Lower lobe of right lung (tissue), 2 donors: Measurements from ENCODE around the gene UST. TPM values are rescaled to one million over a fixed set of nuclear protein-coding genes. Genes with fewer than 3 reads are reported as not detected.
A peak's percentile ranks its signal among the peaks of the same experiment; 100 is the strongest.
"Not testable (repeated sequence)": the region's sequence is repeated elsewhere in the genome, so short reads cannot be mapped to it uniquely, and the experiment has no call there.

Experiments
- ATAC-seq, 2 donors: fragments of 200-7000 bp; cut with Tn5 transposase; one replicate each; pipeline ENCODE4 v1.9.1; 2020 to 2022; ENCODE audit warnings: mild to moderate bottlenecking in 2 of 2, moderate library complexity in 2 of 2
- DNase-seq: peaks from one replicate; pipeline ENCODE4 v3.0.0-alpha.2; 2020
- H3K27ac ChIP-seq: fragments of 200-600 bp; one replicate; pipeline ENCODE4 v1.8.0; 2022
- H3K27me3 ChIP-seq: fragments of 200-600 bp; one replicate; pipeline ENCODE4 v1.8.0; 2022; ENCODE audit warnings: low read depth
- H3K36me3 ChIP-seq: fragments of 200-600 bp; one replicate; pipeline ENCODE4 v1.8.0; 2022; ENCODE audit warnings: mild to moderate bottlenecking
- H3K4me1 ChIP-seq: fragments of 200-600 bp; one replicate; pipeline ENCODE4 v1.8.0; 2022
- H3K4me3 ChIP-seq: fragments of 200-600 bp; one replicate; pipeline ENCODE4 v1.8.0; 2022; ENCODE audit warnings: mild to moderate bottlenecking
- H3K9me3 ChIP-seq: fragments of 200-600 bp; one replicate; pipeline ENCODE4 v1.8.0; 2022
- CTCF ChIP-seq: fragments of 200-600 bp; IDR thresholded peaks from one replicate; pipeline ENCODE4 v1.8.0; 2022; ENCODE audit warnings: antibody characterized with exemption, mild to moderate bottlenecking
- intact Hi-C: fragments of 100-400 bp; cut with DNase I; formaldehyde crosslinking; loops from one replicate; pipeline ENCODE4 v1.11.0; 2022
- total RNA-seq: library from RNA; stranded (reverse); fragmentation: NEBNext Ultra II Directional; extraction: Animal tissue kit (Norgen Biotek cat#: 25700); gene quantifications from one replicate; pipeline ENCODE4 v1.2.1, GENCODE V29; 2021
- donor health status: DM: no; HTN: yes; CAD: no; lungs with severe emphysema.

Gene UST
- total RNA-seq, 1 donor from 2014 or later = 11.8 TPM

DNA sequence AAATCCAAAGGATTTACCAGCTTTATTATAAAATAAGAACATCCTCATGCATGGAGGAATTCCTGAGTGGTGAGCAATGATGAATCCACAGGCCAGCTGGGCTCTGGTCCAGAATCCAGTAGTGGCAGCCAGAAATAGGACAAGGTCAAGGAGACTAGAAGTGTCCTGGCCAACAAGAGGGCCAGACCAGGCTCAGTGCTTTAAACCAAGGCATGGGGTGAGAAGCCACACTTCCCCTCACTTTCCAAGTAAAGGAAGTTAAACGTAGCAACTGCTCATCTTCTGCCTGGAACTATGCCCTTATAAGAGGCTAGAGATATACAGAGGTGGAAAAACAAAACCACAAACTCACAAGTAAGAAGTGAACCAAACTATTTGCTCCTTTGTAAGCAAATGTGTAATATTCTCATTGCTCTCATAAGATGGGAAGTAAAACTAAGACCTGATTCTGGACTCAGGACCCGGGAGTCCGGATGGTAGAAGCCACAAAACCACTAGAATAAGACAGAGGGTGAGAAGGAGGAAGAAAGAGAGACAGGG lies 253.2 kb downstream of the UST start:
- H3K27me3 ChIP-seq = no peaks in the 10 kb centered on the region
- TF ChIP-seq CTCF = no peak
- peaks cover 8% of the 10 kb centered on the region for H3K9me3 ChIP-seq
- intact Hi-C loops = no loop called here
- no peaks in the 10 kb centered on the region for H3K36me3 ChIP-seq
- ATAC-seq (peak; percentile 82 to 86), DNase-seq (peak; percentile 57)
- peak overlapping the region; percentile 25 for H3K27ac ChIP-seq
- no peak overlapping the region for H3K4me3 ChIP-seq
- H3K4me1 ChIP-seq = peaks cover 16% of the 10 kb centered on the region

DNA sequence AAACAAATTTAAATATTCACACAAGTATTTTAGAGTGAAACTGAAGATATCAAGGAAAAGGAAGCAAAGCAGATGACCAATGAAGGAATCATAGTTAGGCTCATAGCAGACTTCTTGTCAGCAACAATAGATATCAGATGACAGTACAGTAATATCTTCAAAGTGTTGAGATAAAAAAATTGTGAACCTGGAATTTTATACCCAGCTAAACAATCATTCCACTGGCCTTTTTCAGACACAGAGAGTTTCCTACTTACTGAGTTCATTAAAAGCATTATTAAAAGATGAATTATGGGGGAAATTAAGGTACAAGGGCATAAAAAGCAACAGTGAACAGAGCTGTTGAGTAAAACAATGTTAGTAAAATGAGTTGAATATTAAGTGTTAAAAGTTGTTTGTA lies 254.6 kb downstream of the UST start:
- DNase-seq = no peak
- no peaks in the 10 kb centered on the region for H3K36me3 ChIP-seq
- ATAC-seq = no peak
- H3K27ac ChIP-seq = no peak overlapping the region
- H3K4me1 ChIP-seq = peaks cover 16% of the 10 kb centered on the region
- TF ChIP-seq CTCF = no peak
- no peaks in the 10 kb centered on the region for H3K27me3 ChIP-seq
- peaks cover 8% of the 10 kb centered on the region for H3K9me3 ChIP-seq
- intact Hi-C loops = no loop called here
- no peak overlapping the region for H3K4me3 ChIP-seq

GRCh38 chr6:149003560-149003959 lies 256.7 kb downstream of the UST start:
- H3K27ac ChIP-seq = no peak overlapping the region
- intact Hi-C loops = no loop called here
- H3K36me3 ChIP-seq = no peaks in the 10 kb centered on the region
- DNase-seq (no peak), ATAC-seq (no peak)
- TF ChIP-seq CTCF = no peak
- H3K27me3 ChIP-seq = no peaks in the 10 kb centered on the region
- peaks cover 8% of the 10 kb centered on the region for H3K9me3 ChIP-seq
- no peak overlapping the region for H3K4me3 ChIP-seq
- H3K4me1 ChIP-seq = peaks cover 16% of the 10 kb centered on the region

GRCh38 chr6:149004664-149005063 lies 257.8 kb downstream of the UST start:
- Histone ChIP-seq H3K9me3 (peaks cover 8% of the 10 kb centered on the region), H3K4me3 (no peak overlapping the region), H3K36me3 (no peaks in the 10 kb centered on the region), H3K27ac (no peak overlapping the region), H3K4me1 (peaks cover 9% of the 10 kb centered on the region), H3K27me3 (no peaks in the 10 kb centered on the region)
- ATAC-seq (no peak), DNase-seq (no peak)
- intact Hi-C loops = no loop called here
- no peak for TF ChIP-seq CTCF

GRCh38 chr6:149006236-149006635 lies 259.4 kb downstream of the UST start:
- ATAC-seq, H3K4me1 ChIP-seq, intact Hi-C loops: not testable (repeated sequence)

DNA sequence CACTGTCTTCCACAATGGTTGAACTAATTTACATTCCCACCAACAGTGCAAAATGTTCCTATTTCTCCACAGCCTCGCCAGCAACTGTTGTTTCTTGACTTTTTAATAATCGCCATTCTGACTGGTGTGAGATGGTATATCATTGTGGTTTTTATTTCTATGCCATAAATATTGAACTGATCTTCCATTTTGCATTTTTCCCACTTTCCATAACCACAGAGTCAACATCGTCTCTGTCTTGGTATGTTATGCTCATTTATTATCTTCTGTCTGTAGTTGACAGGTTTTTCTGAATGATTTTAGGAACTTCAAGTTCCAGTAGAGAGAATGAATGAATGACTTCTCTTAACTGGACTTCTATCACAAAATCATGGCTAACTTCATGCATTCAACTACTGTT lies 259.8 kb downstream of the UST start:
- intact Hi-C loops = no loop called here
- no peaks in the 10 kb centered on the region for H3K4me1 ChIP-seq
- H3K27ac ChIP-seq = no peak overlapping the region
- no peak for DNase-seq
- H3K9me3 ChIP-seq = no peaks in the 10 kb centered on the region
- no peak for TF ChIP-seq CTCF
- H3K27me3 ChIP-seq = no peaks in the 10 kb centered on the region
- no peak overlapping the region for H3K4me3 ChIP-seq
- ATAC-seq = no peak
- no peaks in the 10 kb centered on the region for H3K36me3 ChIP-seq

More at GRCh38 chr6:149006236-149006635, 259.4 kb downstream of the UST start:
- H3K36me3 ChIP-seq, H3K27me3 ChIP-seq, H3K9me3 ChIP-seq, H3K27ac ChIP-seq, DNase-seq, H3K4me3 ChIP-seq: not testable (repeated sequence)
